Measurements from ENCODE around the gene NSUN6. TPM values are rescaled to one million over a fixed set of nuclear protein-coding genes. Genes with fewer than 3 reads are reported as not detected.

The NSUN6 gene
- total and polyA plus RNA-seq, 10 of the 15 experiments (the other 5 are each of a cell fraction or from before 2014, with no cell fraction given) = 10.2 to 25.0 (median 15.6) TPM

- TF ChIP-seq ZNF687 (IDR thresholded peaks at IDR 0.05) = no peak
- no peak for TF ChIP-seq SKIL (IDR thresholded peaks at IDR 0.05; ENCODE audit: low read depth, poor library complexity, severe bottlenecking)
- no peak for TF ChIP-seq SIN3A (IDR thresholded peaks at IDR 0.05; ENCODE audit: low read depth, low read length)
- no peak for TF ChIP-seq RBBP5 (conservative IDR thresholded peaks at IDR 0.05)
- no peak for TF ChIP-seq FOXM1 (IDR thresholded peaks at IDR 0.05; ENCODE audit: low read depth, low read length)
- no peak for TF ChIP-seq ZNF592 (IDR thresholded peaks at IDR 0.05)
- TF ChIP-seq ATF3 (IDR thresholded peaks at IDR 0.05; ENCODE audit: borderline replicate concordance, extremely low read depth, low read depth, low read length) = no peak
- no peak for TF ChIP-seq LARP7 (IDR thresholded peaks at IDR 0.05)
- TF ChIP-seq TAF1 (IDR thresholded peaks at IDR 0.05; ENCODE audit: borderline replicate concordance, low read depth, low read length) = no peak
- TF ChIP-seq CHD4 (IDR thresholded peaks at IDR 0.05) = no peak
- TF ChIP-seq EP300 (IDR thresholded peaks at IDR 0.05; ENCODE audit: borderline replicate concordance in 1 of 2, control insufficient read depth in 1 of 2, low read depth in 2 of 2, low read length in 2 of 2) = no peak
Observed at GRCh38 chr10:18680754-18681153, 29.4 kb upstream of the NSUN6 start (continued).

All from GM12878 (cell line).